ENCODE data around the gene PLEKHB2.

PLEKHB2 gene

GRCh38 chr2:131105156-131105949 lies at the start of gene PLEKHB2:
Gene PLEKHB2 (plus strand): TSS chr2:131105336. CDS start chr2:131120942, 15,606 bp downstream.
- H3K4me3 ChIP-seq (ENCODE audit: low read depth, low read length) = peak within 1 kb of the TSS; percentile 98
- peak; percentile 94 for DNase-seq (ENCODE audit: low read depth, low spot score)
- TF ChIP-seq CTCF (IDR thresholded peaks at IDR 0.05; ENCODE audit: low read depth, low read length) = peak; percentile 24
- in situ Hi-C loops (cut with HindIII; ENCODE audit: low sequenced_read_pairs) = no loop called here

- no peak for DNase-seq (ENCODE audit: low read depth, low spot score)
- no peak for TF ChIP-seq CTCF (IDR thresholded peaks at IDR 0.05; ENCODE audit: low read depth, low read length)
- in situ Hi-C loops (cut with HindIII; ENCODE audit: low sequenced_read_pairs) = no loop called here
- no peak overlapping the region for H3K4me3 ChIP-seq (ENCODE audit: low read depth, low read length)
Measured at GRCh38 chr2:131056204-131056931, 48.8 kb upstream of the PLEKHB2 start.

DNA sequence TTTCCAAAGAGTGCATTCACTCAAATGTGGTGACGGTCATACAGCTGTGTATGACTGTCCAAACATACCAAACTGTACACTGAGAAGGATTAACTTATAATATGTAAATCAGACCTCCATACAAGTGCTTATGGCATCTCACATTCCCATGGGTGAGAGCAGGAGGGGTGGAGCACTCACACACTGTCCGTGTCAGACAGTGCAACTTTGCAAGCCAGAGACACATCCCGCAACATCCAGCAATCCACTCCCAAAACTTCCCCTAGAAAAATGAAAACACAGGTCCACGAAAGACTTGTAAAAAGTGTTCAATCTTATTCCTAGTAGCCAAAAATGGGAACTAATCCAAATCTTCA lies 48.2 kb upstream of the PLEKHB2 start:
- DNase-seq (ENCODE audit: low read depth, low spot score) = no peak
- in situ Hi-C loops (cut with HindIII; ENCODE audit: low sequenced_read_pairs) = no loop called here
- no peak overlapping the region for H3K4me3 ChIP-seq (ENCODE audit: low read depth, low read length)
- TF ChIP-seq CTCF (IDR thresholded peaks at IDR 0.05; ENCODE audit: low read depth, low read length) = no peak

DNA sequence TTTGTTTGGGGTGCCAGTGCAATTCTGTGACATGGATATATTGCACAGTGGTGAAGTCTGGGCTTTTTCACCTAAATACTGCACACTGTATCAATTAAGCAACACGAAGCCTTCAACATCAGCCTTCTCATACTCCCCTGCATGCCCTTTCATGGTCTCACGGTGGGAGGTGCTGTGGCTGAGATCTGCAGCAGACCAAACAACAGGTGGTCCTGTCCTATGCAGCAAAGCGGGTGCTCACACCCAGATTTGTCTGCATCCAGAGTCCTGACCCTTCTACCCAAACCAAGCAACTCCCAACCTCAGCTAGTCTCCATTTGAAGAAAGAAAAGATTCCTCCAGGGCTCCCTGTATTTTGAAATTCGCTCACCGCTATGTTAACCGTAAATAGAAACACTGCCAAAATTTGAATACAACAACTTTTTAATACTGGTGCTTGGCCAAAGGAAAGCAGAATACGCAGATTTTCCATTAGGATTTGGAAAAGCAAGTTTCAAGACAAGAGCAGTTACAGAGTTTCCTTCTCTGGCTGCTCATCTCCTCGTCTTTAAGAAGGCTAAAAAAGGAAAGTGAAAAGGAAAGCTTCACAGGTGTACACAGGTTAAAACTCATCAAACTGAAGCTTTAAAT lies 46.8 kb upstream of the PLEKHB2 start:
- no peak for TF ChIP-seq CTCF (IDR thresholded peaks at IDR 0.05; ENCODE audit: low read depth, low read length)
- DNase-seq (ENCODE audit: low read depth, low spot score) = no peak
- in situ Hi-C loops (cut with HindIII; ENCODE audit: low sequenced_read_pairs) = no loop called here
- no peak overlapping the region for H3K4me3 ChIP-seq (ENCODE audit: low read depth, low read length)

- no peak overlapping the region for H3K4me3 ChIP-seq (ENCODE audit: low read depth, low read length)
- in situ Hi-C loops (cut with HindIII; ENCODE audit: low sequenced_read_pairs) = no loop called here
- TF ChIP-seq CTCF (IDR thresholded peaks at IDR 0.05; ENCODE audit: low read depth, low read length) = no peak
- no peak for DNase-seq (ENCODE audit: low read depth, low spot score)
Measured at GRCh38 chr2:131058920-131059319, 46.2 kb upstream of the PLEKHB2 start.

DNA sequence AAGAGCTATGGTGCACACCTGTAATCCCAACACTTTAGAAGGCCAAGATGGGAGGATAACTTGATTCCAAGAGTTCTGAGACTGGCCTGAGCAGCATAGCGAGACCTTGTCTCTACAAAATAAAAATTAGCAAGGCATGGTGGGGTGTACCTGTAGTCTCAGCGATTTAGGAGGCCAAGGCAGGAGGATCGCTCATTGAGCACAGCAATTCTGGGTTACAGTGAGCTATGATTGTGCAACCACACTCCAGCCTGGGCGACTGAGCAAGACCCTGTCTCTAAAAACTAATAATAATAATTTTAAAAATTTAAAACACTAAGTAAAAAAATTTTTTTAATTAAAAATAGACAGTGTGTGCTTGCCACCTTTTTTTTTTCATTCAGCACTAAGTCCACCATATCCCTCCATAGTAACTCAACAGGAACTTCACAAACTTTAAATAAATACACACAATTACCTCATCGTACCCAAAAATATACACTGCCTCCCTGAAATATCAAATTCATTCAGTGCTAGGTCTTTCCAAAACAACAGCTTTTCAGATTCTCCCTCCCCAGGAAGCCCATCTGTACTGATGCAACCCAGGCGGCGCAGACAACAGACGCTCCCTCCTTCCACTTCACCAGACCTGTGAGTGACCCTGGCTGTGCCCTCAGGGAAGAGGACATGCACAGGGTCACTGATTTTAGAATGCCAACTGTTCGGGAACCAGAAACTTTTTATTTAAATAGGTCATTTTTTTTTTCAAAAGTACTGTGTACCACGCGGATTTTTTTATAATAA lies 41.4 kb upstream of the PLEKHB2 start:
- H3K4me3 ChIP-seq (ENCODE audit: low read depth, low read length) = no peak overlapping the region
- DNase-seq (ENCODE audit: low read depth, low spot score) = peak; percentile 21
- in situ Hi-C loops (cut with HindIII; ENCODE audit: low sequenced_read_pairs) = no loop called here
- no peak for TF ChIP-seq CTCF (IDR thresholded peaks at IDR 0.05; ENCODE audit: low read depth, low read length)
